ENCODE data around the gene GLI3.

GLI3 gene

DNA sequence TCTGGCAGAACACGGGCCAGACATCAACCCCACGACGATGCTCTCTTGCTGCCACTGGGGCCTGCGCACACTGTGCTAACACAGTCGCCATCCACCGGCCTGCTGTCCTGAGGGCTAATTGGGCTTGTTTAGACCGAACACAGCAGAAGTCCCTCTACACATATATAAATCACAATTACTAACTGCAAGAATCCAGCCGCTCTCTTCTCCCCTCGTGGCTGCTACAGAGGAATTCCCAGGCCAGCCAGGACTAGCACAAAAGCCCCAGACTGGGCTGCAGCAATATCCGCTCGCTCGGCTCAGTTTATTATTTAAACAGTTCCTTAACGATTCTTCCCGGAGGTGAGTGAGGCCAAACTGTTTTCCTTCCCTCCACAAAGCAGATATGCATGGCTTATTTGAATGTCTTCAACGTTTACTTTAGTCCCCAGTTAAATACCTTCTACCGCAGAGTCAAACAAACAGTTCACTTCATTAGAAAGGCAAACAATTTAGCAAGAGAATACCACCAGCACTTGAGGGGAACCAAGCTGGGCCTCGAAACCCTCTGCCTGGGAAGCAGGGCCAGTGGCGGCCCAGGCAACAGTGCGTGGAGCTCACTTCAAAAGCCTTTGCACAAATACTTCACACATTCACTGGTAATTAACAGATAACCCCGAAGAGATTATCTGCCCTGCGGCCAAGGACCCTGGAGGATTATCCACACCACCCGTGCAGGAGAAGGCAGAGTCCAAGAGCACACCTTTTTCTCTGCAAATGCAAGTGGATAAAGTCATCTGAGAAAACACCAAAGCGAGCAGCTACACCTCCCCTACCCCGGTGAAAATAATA lies 145.3 kb downstream of the GLI3 start:
- H3K27ac ChIP-seq: no peak overlapping the region
- TF ChIP-seq, protein P1, sequence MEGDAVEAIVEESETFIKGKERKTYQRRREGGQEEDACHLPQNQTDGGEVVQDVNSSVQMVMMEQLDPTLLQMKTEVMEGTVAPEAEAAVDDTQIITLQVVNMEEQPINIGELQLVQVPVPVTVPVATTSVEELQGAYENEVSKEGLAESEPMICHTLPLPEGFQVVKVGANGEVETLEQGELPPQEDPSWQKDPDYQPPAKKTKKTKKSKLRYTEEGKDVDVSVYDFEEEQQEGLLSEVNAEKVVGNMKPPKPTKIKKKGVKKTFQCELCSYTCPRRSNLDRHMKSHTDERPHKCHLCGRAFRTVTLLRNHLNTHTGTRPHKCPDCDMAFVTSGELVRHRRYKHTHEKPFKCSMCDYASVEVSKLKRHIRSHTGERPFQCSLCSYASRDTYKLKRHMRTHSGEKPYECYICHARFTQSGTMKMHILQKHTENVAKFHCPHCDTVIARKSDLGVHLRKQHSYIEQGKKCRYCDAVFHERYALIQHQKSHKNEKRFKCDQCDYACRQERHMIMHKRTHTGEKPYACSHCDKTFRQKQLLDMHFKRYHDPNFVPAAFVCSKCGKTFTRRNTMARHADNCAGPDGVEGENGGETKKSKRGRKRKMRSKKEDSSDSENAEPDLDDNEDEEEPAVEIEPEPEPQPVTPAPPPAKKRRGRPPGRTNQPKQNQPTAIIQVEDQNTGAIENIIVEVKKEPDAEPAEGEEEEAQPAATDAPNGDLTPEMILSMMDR (IDR thresholded peaks at IDR 0.05; ENCODE audit: low read depth, low read length, missing control alignments): no peak
- DNase-seq: no peak
- no peaks in the 10 kb centered on the region for H3K27me3 ChIP-seq (replicated peaks)
- in situ Hi-C loops (cut with HindIII; ENCODE audit: low pct_ligation_motif_present, low sequenced_read_pairs): no loop called here
- no peaks in the 10 kb centered on the region for H3K36me3 ChIP-seq (replicated peaks)
- no peak overlapping the region for H3K4me3 ChIP-seq (ENCODE audit: low read depth, low read length)

DNA sequence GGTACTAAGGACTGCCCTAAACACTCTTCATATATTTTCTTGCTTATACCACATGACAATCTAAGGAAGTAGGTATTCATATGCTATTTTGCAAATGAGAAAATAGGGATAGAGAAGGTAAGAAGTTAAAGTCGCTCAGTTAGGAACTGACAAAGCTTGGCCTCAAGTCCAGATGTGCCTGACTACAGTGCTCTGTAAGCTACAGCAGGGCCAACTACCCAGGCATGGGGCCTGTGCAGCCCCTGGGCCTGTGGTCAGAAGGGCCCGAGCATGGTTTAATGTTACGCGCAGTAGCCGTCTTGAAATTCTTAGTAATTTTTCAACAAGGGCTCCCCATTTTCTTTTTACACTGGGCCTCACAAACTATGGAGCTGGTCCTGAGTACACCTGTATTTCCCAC lies 146.2 kb downstream of the GLI3 start:
- DNase-seq: no peak
- H3K4me3 ChIP-seq (ENCODE audit: low read depth, low read length): no peak overlapping the region
- in situ Hi-C loops (cut with HindIII; ENCODE audit: low pct_ligation_motif_present, low sequenced_read_pairs): no loop called here
- no peaks in the 10 kb centered on the region for H3K36me3 ChIP-seq (replicated peaks)
- TF ChIP-seq, protein P1 (IDR thresholded peaks at IDR 0.05; ENCODE audit: low read depth, low read length, missing control alignments): no peak
- H3K27ac ChIP-seq: no peak overlapping the region
- no peaks in the 10 kb centered on the region for H3K27me3 ChIP-seq (replicated peaks)

DNA sequence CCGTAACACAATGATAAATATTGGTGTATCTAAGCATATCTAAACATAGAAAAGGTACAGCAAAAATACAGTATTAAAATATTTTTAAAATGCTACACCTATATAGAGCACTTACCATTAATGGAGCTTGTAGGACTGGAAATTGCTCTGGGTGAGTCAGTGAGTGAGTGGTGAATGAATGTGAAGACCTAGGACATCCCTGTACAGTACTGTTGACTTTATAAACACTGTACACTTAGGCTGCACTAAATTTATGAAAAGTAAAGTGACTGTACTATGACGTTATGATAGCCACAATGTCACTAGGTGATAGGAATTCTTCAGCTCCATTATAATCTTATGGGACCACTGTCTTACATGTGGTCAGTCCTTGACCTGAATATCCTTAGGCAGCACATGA lies 147.0 kb downstream of the GLI3 start:
- no peak overlapping the region for H3K27ac ChIP-seq
- no peak for DNase-seq
- no peaks in the 10 kb centered on the region for H3K27me3 ChIP-seq (replicated peaks)
- H3K36me3 ChIP-seq (replicated peaks): no peaks in the 10 kb centered on the region
- in situ Hi-C loops (cut with HindIII; ENCODE audit: low pct_ligation_motif_present, low sequenced_read_pairs): no loop called here
- TF ChIP-seq, protein P1 (IDR thresholded peaks at IDR 0.05; ENCODE audit: low read depth, low read length, missing control alignments): no peak
- no peak overlapping the region for H3K4me3 ChIP-seq (ENCODE audit: low read depth, low read length)

DNA sequence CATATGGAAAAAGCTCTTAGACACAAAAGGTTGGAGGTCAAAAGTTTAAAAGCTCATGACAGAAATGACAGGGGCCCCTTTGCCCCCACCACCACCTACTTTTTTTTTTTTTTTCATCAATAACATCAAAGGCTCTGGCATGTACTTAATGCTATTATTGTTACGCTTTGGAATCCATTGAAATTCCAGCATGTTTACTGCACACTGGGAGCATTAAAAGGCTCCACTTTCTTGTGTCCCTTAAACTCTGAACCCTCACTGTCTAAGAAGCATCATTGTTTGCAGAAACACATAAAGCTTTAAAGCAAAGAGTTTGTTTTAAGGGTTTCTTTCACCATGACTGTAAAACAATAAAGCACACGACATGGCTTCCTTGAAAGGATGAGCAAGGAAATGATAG lies 149.4 kb downstream of the GLI3 start:
- DNase-seq: no peak
- Histone ChIP-seq H3K36me3 (replicated peaks) (no peaks in the 10 kb centered on the region), H3K4me3 (ENCODE audit: low read depth, low read length) (no peak overlapping the region), H3K27ac (no peak overlapping the region), H3K27me3 (replicated peaks) (no peaks in the 10 kb centered on the region)
- TF ChIP-seq, protein P1 (IDR thresholded peaks at IDR 0.05; ENCODE audit: low read depth, low read length, missing control alignments): no peak
- in situ Hi-C loops (cut with HindIII; ENCODE audit: low pct_ligation_motif_present, low sequenced_read_pairs): no loop called here

DNA sequence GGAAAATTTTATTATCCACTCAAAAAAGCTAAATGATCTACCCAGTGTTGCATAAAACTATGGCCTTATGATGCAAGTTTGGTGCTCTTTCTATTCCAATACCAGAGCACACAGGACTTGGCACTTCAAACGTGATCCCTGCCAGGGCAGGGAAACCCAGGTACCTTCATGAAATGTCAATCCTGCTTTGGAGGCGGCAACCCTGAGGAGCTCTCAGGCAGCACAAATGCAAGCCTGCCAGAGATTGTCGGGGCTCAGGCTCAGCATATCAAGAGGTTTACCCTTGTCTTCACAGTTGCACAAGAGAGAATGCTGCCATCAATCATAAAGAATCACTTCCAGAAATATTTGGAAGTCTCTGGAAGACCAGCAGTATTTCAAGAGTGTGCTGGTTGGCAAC lies 151.5 kb downstream of the GLI3 start:
- H3K36me3 ChIP-seq (replicated peaks): no peaks in the 10 kb centered on the region
- no peak overlapping the region for H3K4me3 ChIP-seq (ENCODE audit: low read depth, low read length)
- H3K27ac ChIP-seq: no peak overlapping the region
- DNase-seq: no peak
- TF ChIP-seq, protein P1 (IDR thresholded peaks at IDR 0.05; ENCODE audit: low read depth, low read length, missing control alignments): no peak
- in situ Hi-C loops (cut with HindIII; ENCODE audit: low pct_ligation_motif_present, low sequenced_read_pairs): no loop called here
- H3K27me3 ChIP-seq (replicated peaks): no peaks in the 10 kb centered on the region

DNA sequence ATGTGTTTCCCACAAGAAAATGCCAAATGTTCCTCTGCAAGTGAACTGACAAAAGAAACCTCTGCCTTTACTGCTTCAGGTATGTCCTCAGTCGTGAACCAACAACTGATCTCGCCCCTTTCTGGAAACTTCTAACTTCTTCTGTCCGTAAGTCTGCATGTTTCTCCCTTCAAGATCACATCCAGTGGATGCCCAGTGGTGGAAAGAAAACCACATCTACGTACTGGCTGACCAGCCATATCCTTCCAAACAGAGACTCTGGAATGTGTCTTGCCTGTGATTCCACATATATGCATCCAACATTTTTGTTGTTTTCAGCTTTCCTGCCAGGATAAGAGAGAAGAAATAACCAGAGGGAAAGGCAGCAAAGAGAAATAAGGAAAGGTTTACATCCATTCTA lies 152.7 kb downstream of the GLI3 start:
- TF ChIP-seq, protein P1 (IDR thresholded peaks at IDR 0.05; ENCODE audit: low read depth, low read length, missing control alignments): no peak
- no peak overlapping the region for H3K27ac ChIP-seq
- H3K4me3 ChIP-seq (ENCODE audit: low read depth, low read length): no peak overlapping the region
- H3K36me3 ChIP-seq (replicated peaks): no peaks in the 10 kb centered on the region
- DNase-seq: no peak
- in situ Hi-C loops (cut with HindIII; ENCODE audit: low pct_ligation_motif_present, low sequenced_read_pairs): no loop called here
- no peaks in the 10 kb centered on the region for H3K27me3 ChIP-seq (replicated peaks)

All from brain microvascular endothelial cell (primary cell).